Left hindlimb (tissue), 1 donor: ENCODE measurements around the gene MYH16.
"Not testable (repeated sequence)": the region's sequence is repeated elsewhere in the genome, so short reads cannot be mapped to it uniquely, and the experiment has no call there.

Source experiments
- DNase-seq: peaks from one replicate; pipeline ENCODE4 v3.0.0-alpha.2; 2018

Gene MYH16

DNA sequence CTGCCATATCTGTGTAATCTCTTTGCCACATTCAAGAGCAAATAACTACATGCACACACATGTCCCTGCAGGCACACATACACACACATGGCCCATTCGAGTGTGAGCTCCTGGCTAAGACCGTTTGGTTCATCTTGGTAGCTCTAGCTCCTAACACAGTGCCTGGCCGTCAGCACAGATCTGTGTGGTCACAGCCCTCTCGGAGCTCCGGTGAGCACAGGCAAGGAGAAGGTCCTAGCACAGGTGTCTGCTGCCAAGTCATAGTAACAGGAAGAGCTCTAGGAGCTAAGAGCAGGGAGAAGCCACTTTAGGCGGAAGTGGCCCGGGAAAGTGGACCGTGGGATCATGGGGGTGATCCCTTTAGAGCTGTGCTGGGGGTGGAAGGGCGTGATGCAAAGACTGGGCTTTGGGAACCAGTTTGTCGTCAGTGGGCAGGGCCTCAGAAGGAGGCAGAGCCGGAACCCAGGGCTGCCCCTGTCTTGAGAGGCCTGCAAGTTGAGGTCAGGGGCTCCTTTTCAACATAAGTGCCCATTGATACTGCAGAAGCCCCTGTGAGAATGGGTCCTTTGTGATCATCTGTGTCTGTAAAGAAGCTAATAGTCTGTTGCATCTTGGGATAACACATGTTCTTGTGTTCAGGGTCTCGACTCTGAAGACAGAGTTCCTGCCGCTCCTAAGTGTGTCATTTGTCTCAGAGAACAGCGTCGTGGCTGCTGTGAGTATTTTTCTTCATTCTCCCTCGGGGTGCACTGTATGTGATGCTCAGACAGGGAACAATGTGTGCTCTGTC is 85.3 kb downstream of the MYH16 start:
- no peak for DNase-seq

DNA sequence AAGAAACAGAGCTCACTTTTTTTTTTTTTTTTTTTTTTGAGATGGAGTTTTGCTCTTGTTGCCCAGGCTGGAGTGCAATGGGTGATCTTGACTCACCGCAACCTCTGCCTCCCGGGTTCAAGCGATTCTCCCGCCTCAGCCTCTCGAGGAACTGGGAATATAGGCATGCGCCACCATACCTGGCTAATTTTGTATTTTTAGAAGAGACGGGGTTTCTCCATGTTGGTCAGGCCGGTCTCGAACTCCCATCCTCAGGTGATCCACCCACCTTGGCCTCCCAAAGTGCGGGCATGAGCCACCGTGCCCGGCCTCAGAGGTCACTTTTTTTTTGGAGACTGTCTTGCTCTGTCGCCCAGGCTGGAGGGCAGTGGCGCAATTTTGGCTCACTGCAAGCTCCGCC is 85.9 kb downstream of the MYH16 start:
- not testable (repeated sequence) for DNase-seq

DNA sequence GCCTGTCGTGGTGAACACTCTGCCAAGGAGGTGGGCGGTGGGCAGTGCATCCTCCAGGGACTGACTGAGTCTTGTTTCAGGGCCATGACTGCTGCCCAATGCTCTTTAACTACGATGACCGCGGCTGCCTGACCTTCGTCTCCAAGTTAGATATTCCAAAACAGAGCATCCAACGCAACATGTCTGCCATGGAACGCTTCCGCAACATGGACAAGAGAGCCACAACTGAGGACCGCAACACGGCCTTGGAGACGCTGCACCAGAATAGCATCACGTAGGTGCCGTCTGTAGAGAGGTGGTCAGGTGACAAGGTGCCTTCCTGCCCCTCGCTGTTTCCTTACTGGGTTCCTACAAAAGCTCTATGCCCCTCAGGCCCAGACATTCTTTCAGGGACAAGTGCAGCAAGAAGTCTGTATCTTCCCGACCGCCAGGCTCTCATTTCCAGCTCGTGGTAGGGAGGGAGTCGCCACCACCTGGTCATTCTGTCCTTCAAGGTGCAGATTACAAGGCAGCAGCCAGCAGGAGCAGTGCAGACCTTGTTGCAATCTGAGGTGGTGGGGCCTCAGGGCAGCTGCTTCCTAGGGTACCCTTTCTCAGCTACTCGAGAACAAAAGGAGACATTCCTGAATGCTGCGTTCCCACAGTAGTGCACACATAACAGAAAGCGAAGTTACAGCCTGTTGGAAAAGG is 87.0 kb downstream of the MYH16 start:
- DNase-seq: no peak
